Peyer's patch (tissue), 4 donors: ENCODE data around the gene HS2ST1.

ENCODE experiments used
- POLR2A ChIP-seq, 2 donors: fragments of 450-650 bp; IDR thresholded peaks; one replicate each; pipeline ENCODE4 v1.5.1; 2017; ENCODE audit warnings: antibody characterized with exemption in 2 of 2, mild to moderate bottlenecking in 2 of 2, moderate library complexity in 2 of 2
- TF ChIP-seq, protein P1 (sequence below), 6 experiments: fragments of 450-650 bp in 4 of 6; fragments of 200-600 bp in 2 of 6; sonication (generic) in 1 of 6; IDR thresholded peaks; one replicate each; pipeline ENCODE4 v1.5.1; 2017 to 2019; ENCODE audit warnings: antibody characterized with exemption in 6 of 6, mild to moderate bottlenecking in 3 of 6, moderate library complexity in 1 of 6

DNA sequence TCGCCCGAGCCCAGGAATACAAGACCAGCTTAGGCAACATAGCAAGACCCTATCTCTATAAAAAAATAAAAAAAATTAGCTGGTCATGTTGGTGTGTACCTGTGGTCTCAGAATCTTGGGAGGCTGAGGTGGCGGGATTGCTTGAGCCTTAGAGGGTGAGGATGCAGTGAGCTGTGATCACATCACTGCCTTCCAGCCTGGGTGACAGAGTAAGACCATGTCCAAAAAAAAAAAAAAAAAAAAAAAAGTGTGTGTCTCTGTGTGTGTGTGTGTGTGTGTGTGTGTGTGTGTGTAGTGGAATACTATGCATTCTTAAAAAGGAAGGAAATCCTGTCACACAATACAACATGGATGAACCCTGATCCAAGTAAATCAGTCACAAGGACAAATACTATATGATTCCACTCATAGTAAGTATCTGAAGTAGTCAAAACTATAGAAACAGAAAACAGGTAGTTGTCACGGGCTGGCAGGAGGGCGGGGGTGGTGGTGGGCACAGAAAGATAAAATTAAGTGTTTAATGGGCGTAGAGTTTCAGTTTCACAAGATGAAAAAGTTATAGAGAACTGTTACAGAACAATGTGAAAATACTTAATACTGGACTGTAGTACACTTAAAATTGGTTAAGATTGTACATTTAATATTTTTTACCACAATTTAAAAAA is 48.3 kb upstream of the HS2ST1 start:
- no peak for TF ChIP-seq POLR2A (IDR thresholded peaks at IDR 0.05)
- TF ChIP-seq, protein P1, sequence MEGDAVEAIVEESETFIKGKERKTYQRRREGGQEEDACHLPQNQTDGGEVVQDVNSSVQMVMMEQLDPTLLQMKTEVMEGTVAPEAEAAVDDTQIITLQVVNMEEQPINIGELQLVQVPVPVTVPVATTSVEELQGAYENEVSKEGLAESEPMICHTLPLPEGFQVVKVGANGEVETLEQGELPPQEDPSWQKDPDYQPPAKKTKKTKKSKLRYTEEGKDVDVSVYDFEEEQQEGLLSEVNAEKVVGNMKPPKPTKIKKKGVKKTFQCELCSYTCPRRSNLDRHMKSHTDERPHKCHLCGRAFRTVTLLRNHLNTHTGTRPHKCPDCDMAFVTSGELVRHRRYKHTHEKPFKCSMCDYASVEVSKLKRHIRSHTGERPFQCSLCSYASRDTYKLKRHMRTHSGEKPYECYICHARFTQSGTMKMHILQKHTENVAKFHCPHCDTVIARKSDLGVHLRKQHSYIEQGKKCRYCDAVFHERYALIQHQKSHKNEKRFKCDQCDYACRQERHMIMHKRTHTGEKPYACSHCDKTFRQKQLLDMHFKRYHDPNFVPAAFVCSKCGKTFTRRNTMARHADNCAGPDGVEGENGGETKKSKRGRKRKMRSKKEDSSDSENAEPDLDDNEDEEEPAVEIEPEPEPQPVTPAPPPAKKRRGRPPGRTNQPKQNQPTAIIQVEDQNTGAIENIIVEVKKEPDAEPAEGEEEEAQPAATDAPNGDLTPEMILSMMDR (IDR thresholded peaks at IDR 0.05) = no peak
